ENCODE data around the gene TLE1.

Gene TLE1

GRCh38 chr9:81594415-81594814 is 94.9 kb downstream of the TLE1 start:
- Histone ChIP-seq H3K4me3 (ENCODE audit: low read length) (no peak overlapping the region), H3K9ac (ENCODE audit: low read length) (no peak overlapping the region), H4K20me1 (ENCODE audit: insufficient read depth, low read length) (no peaks in the 10 kb centered on the region), H3K79me2 (ENCODE audit: low read length) (no peaks in the 10 kb centered on the region), H3K9me3 (ENCODE audit: insufficient read depth, low read length) (no peaks in the 10 kb centered on the region), H3K36me3 (replicated peaks; ENCODE audit: low read depth, low read length) (no peaks in the 10 kb centered on the region), H2AFZ (ENCODE audit: low read depth, low read length) (no peak overlapping the region), H3K4me1 (ENCODE audit: low read length) (peaks cover 27% of the 10 kb centered on the region), H3K27me3 (ENCODE audit: low read depth, low read length) (peaks cover 30% of the 10 kb centered on the region), H3K27ac (ENCODE audit: low read length) (no peak overlapping the region), H3K4me2 (ENCODE audit: low read length) (no peak overlapping the region)
- TF ChIP-seq, protein P1, sequence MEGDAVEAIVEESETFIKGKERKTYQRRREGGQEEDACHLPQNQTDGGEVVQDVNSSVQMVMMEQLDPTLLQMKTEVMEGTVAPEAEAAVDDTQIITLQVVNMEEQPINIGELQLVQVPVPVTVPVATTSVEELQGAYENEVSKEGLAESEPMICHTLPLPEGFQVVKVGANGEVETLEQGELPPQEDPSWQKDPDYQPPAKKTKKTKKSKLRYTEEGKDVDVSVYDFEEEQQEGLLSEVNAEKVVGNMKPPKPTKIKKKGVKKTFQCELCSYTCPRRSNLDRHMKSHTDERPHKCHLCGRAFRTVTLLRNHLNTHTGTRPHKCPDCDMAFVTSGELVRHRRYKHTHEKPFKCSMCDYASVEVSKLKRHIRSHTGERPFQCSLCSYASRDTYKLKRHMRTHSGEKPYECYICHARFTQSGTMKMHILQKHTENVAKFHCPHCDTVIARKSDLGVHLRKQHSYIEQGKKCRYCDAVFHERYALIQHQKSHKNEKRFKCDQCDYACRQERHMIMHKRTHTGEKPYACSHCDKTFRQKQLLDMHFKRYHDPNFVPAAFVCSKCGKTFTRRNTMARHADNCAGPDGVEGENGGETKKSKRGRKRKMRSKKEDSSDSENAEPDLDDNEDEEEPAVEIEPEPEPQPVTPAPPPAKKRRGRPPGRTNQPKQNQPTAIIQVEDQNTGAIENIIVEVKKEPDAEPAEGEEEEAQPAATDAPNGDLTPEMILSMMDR (IDR thresholded peaks at IDR 0.05; ENCODE audit: low read depth, low read length) = no peak
- TF ChIP-seq EZH2phosphoT487 (IDR thresholded peaks at IDR 0.05; ENCODE audit: low read depth) = no peak

DNA sequence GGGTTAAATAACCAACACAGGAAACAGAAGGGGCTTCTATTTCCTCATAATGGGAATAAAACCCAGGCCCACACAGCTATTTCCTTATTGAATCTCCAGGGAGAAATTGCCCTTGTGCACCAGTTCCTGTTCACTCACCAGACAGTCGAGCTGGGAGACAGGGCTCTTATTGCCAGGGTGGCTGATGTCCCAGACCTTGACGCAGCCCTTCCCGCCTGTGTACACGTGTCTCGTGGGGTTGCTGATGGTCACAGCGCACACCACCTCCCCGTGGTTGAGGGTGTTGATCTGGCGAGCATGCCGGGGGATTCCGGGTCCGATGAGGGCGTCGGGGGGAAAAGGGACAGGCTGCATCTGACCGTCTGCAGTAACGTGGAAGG is 96.5 kb downstream of the TLE1 start:
- H3K4me1 ChIP-seq (ENCODE audit: low read length) = peaks cover 18% of the 10 kb centered on the region; the same call in 1 of the 2 replicates
- H3K79me2 ChIP-seq (ENCODE audit: low read length) = no peaks in the 10 kb centered on the region
- H2AFZ ChIP-seq (ENCODE audit: low read depth, low read length) = no peak overlapping the region
- no peaks in the 10 kb centered on the region for H4K20me1 ChIP-seq (ENCODE audit: insufficient read depth, low read length)
- no peak overlapping the region for H3K4me3 ChIP-seq (ENCODE audit: low read length)
- H3K9me3 ChIP-seq (ENCODE audit: insufficient read depth, low read length) = no peaks in the 10 kb centered on the region
- no peak overlapping the region for H3K4me2 ChIP-seq (ENCODE audit: low read length)
- no peak overlapping the region for H3K27ac ChIP-seq (ENCODE audit: low read length)
- H3K9ac ChIP-seq (ENCODE audit: low read length) = no peak overlapping the region
- H3K36me3 ChIP-seq (replicated peaks; ENCODE audit: low read depth, low read length) = no peaks in the 10 kb centered on the region
- no peak for TF ChIP-seq EZH2phosphoT487 (IDR thresholded peaks at IDR 0.05; ENCODE audit: low read depth)
- TF ChIP-seq, protein P1 (IDR thresholded peaks at IDR 0.05; ENCODE audit: low read depth, low read length) = no peak
- peaks cover 19% of the 10 kb centered on the region for H3K27me3 ChIP-seq (ENCODE audit: low read depth, low read length)

- Histone ChIP-seq H3K79me2 (ENCODE audit: low read length) (no peaks in the 10 kb centered on the region), H2AFZ (ENCODE audit: low read depth, low read length) (no peak overlapping the region), H3K4me2 (ENCODE audit: low read length) (no peak overlapping the region), H3K9ac (ENCODE audit: low read length) (no peak overlapping the region), H3K4me3 (ENCODE audit: low read length) (no peak overlapping the region), H3K9me3 (ENCODE audit: insufficient read depth, low read length) (no peaks in the 10 kb centered on the region), H3K4me1 (ENCODE audit: low read length) (peaks cover 8% of the 10 kb centered on the region; the same call in 1 of the 2 replicates), H4K20me1 (ENCODE audit: insufficient read depth, low read length) (no peaks in the 10 kb centered on the region), H3K36me3 (replicated peaks; ENCODE audit: low read depth, low read length) (no peaks in the 10 kb centered on the region), H3K27ac (ENCODE audit: low read length) (no peak overlapping the region), H3K27me3 (ENCODE audit: low read depth, low read length) (peaks cover 9% of the 10 kb centered on the region)
- TF ChIP-seq EZH2phosphoT487 (IDR thresholded peaks at IDR 0.05; ENCODE audit: low read depth) = no peak
- TF ChIP-seq, protein P1 (IDR thresholded peaks at IDR 0.05; ENCODE audit: low read depth, low read length) = no peak
These were observed 97.6 kb downstream of the TLE1 start for GRCh38 chr9:81591791-81592190.

GRCh38 chr9:81590688-81591087 is 98.7 kb downstream of the TLE1 start:
- Histone ChIP-seq H4K20me1 (ENCODE audit: insufficient read depth, low read length) (no peaks in the 10 kb centered on the region), H3K36me3 (replicated peaks; ENCODE audit: low read depth, low read length) (no peaks in the 10 kb centered on the region), H3K4me1 (ENCODE audit: low read length) (peaks cover 6% of the 10 kb centered on the region), H3K27ac (ENCODE audit: low read length) (no peak overlapping the region), H2AFZ (ENCODE audit: low read depth, low read length) (no peak overlapping the region), H3K27me3 (ENCODE audit: low read depth, low read length) (no peaks in the 10 kb centered on the region), H3K9ac (ENCODE audit: low read length) (no peak overlapping the region), H3K4me3 (ENCODE audit: low read length) (no peak overlapping the region), H3K4me2 (ENCODE audit: low read length) (no peak overlapping the region), H3K79me2 (ENCODE audit: low read length) (no peaks in the 10 kb centered on the region), H3K9me3 (ENCODE audit: insufficient read depth, low read length) (no peaks in the 10 kb centered on the region)
- TF ChIP-seq, protein P1 (IDR thresholded peaks at IDR 0.05; ENCODE audit: low read depth, low read length) = no peak
- TF ChIP-seq EZH2phosphoT487 (IDR thresholded peaks at IDR 0.05; ENCODE audit: low read depth) = no peak
